HepG2 (cell line): ENCODE data around the gene BCKDHA. TPM values are rescaled to one million over a fixed set of nuclear protein-coding genes. Genes with fewer than 3 reads are reported as not detected.

Source experiments
- AHDC1 ChIP-seq: sonication (generic); formaldehyde crosslinking; IDR thresholded peaks from 2 replicates; pipeline ENCODE4 v1.5.1; 2020; ENCODE audit warnings: mild to moderate bottlenecking, missing genetic modification reagents, borderline replicate concordance
- CREB1 ChIP-seq, 2 experiments: fragments of 450-650 bp in 1 of 2; IDR thresholded peaks; 2 replicates each; pipeline ENCODE4 v1.6.1; 2016 to 2017; ENCODE audit warnings: control low read depth in 1 of 2, mild to moderate bottlenecking in 1 of 2, missing compliant biosample characterization in 1 of 2, missing genetic modification characterization in 1 of 2
- DRAP1 ChIP-seq: IDR thresholded peaks from 2 replicates; pipeline ENCODE4 v1.6.1; 2016; ENCODE audit warnings: missing genetic modification reagents, missing compliant biosample characterization
- NRL ChIP-seq: sonication (generic); formaldehyde crosslinking; IDR thresholded peaks from 2 replicates; pipeline ENCODE4 v1.5.0; 2020; ENCODE audit warnings: missing genetic modification reagents, mild to moderate bottlenecking, moderate library complexity, borderline replicate concordance
- RFX5 ChIP-seq: IDR thresholded peaks from 2 replicates; pipeline ENCODE4 v1.6.1; 2011; ENCODE audit warnings: low read depth, low read length, improper control_type of control experiment
- SKIL ChIP-seq: sonication (generic); formaldehyde crosslinking; IDR thresholded peaks from 2 replicates; pipeline ENCODE4 v1.8.0; 2022; ENCODE audit warnings: missing genetic modification reagents, mild to moderate bottlenecking, moderate library complexity, borderline replicate concordance
- SMAD9 ChIP-seq: sonication (generic); formaldehyde crosslinking; IDR thresholded peaks from 2 replicates; pipeline ENCODE4 v1.5.1; 2020; ENCODE audit warnings: mild to moderate bottlenecking, missing genetic modification reagents
- USF2 ChIP-seq, 2 experiments: sonication (generic) in 1 of 2; formaldehyde crosslinking in 1 of 2; IDR thresholded peaks; 2 replicates each; pipeline versions ENCODE4 v1.5.1 to v1.6.1; 2011 to 2020; ENCODE audit warnings: borderline replicate concordance in 1 of 2, low read depth in 1 of 2, low read length in 1 of 2, mild to moderate bottlenecking in 1 of 2, missing genetic modification reagents in 1 of 2, moderate library complexity in 1 of 2
- ZMYM2 ChIP-seq: sonication (generic); formaldehyde crosslinking; IDR thresholded peaks from 2 replicates; pipeline ENCODE4 v1.8.0; 2022; ENCODE audit warnings: mild to moderate bottlenecking, missing genetic modification reagents
- ZNF275 ChIP-seq: sonication (generic); formaldehyde crosslinking; IDR thresholded peaks from 2 replicates; pipeline ENCODE4 v1.8.0; 2022; ENCODE audit warnings: missing genetic modification reagents, mild to moderate bottlenecking, inconsistent platforms, borderline replicate concordance
- ZNF501 ChIP-seq: sonication (generic); formaldehyde crosslinking; IDR thresholded peaks from 2 replicates; pipeline ENCODE4 v1.5.1; 2020; ENCODE audit warnings: mild to moderate bottlenecking, moderate library complexity, missing genetic modification reagents
- polyA plus RNA-seq, 8 experiments: library from polyadenylated mRNA; depleted of rRNA in 3 of 8; stranded (reverse) in 7 of 8; unstranded in 1 of 8; fragments of >200 nt; fragmentation: Illumina TruSeq in 4 of 8; extraction: Trizol in 4 of 8; gene quantifications; 2 replicates each; pipeline versions ENCODE4 v1.2.1 to v1.2.3, GENCODE V29; 2011 to 2016; ENCODE audit warnings: low read depth in 4 of 8, missing spikeins in 1 of 8, mixed read lengths in 1 of 8; ENCODE audit not compliant: insufficient read depth in 1 of 8
- total RNA-seq, 5 experiments: library from RNA; depleted of rRNA; stranded (reverse); fragments of >200 nt; fragmentation: Illumina TruSeq; extraction: Trizol; gene quantifications; 2 replicates each; pipeline ENCODE4 v1.2.3, GENCODE V29; 2016; ENCODE audit warnings: low read depth in 1 of 5

Gene BCKDHA
- total and polyA plus RNA-seq, 2 of the 13 experiments (the other 11 are each of a cell fraction or from before 2014, with no cell fraction given), result 11.8 to 31.5 TPM

- TF ChIP-seq SKIL (CRISPR knock-in tag), result no peak
- TF ChIP-seq NRL (CRISPR knock-in tag), result no peak
- TF ChIP-seq SMAD9 (CRISPR knock-in tag), result no peak
- TF ChIP-seq USF2 (IDR thresholded peaks at IDR 0.05; ENCODE audit: low read depth, low read length), result 0 out of 2 replicates have a peak, but pooled peaks have one; percentile 4
- TF ChIP-seq USF2 (CRISPR knock-in tag; IDR thresholded peaks at IDR 0.05; ENCODE audit: borderline replicate concordance), result no peak; the same call in 1 of the 2 replicates
- peak; percentile 24; the same call in 1 of the 2 replicates for TF ChIP-seq AHDC1 (CRISPR knock-in tag)
- no peak for TF ChIP-seq ZNF275
- no peak for TF ChIP-seq RFX5
- TF ChIP-seq ZNF501 (CRISPR knock-in tag), result 0 out of 2 replicates have a peak, but pooled peaks have one; percentile 21
- no peak for TF ChIP-seq CREB1 (IDR thresholded peaks at IDR 0.05)
- no peak for TF ChIP-seq CREB1 (CRISPR knock-in tag; IDR thresholded peaks at IDR 0.05)
- TF ChIP-seq DRAP1 (CRISPR knock-in tag), result peak; percentile 52; the same call in 1 of the 2 replicates
- TF ChIP-seq ZMYM2 (CRISPR knock-in tag), result no peak
These were observed 11.7 kb downstream of the BCKDHA start (continued) for GRCh38 chr19:41409288-41409687.
